HG02623 (cell line): ENCODE results near the gene NACAD.
"Not testable (repeated sequence)": the region's sequence is repeated elsewhere in the genome, so short reads cannot be mapped to it uniquely, and the experiment has no call there.

Source experiments
- ATAC-seq: cut with Tn5 transposase; IDR thresholded peaks from one replicate; pipeline ENCODE4 v1.9.1; 2021; ENCODE audit warnings: moderate library complexity; ENCODE audit not compliant: unreplicated experiment

Gene NACAD

DNA sequence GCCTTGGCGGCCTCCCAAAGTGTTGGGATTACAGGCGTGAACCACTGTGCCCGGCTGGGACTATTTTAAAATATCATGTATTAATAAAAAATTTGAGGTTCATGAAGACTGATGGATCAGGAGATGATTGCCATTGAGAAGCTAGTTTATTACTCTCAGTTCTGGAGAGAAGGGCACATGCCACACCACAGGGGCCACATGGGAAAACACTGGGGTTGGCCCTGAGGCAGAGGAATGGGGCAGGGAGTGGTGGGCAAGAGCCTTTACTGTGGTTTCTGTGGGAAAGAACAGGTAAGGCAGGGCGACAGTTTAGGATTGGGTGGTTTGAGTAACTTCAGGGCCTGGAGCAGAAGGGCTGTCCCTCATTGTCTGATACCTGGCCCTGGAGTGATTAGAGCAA lies 29.5 kb upstream of the NACAD start:
- ATAC-seq = no peak

DNA sequence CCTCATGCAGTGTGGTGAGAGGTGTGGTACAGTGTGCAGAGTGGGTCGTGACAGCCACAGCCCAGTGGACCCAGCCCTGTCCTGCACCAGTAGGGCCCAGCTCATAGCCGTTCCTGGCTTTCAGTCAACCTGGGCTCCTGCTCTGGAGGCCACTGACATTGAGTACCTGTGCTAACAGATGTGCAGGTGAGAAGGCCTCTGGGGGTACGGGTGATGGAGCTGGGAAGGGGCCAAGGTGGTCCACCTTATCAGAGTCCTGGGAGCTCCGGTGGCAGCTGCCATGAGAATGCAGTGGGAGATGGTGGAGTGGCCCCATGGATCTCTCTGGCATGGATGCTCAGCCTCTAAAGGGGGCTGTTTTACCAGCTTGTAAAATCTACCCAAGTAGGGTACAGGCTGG lies 28.8 kb upstream of the NACAD start:
- ATAC-seq = no peak

DNA sequence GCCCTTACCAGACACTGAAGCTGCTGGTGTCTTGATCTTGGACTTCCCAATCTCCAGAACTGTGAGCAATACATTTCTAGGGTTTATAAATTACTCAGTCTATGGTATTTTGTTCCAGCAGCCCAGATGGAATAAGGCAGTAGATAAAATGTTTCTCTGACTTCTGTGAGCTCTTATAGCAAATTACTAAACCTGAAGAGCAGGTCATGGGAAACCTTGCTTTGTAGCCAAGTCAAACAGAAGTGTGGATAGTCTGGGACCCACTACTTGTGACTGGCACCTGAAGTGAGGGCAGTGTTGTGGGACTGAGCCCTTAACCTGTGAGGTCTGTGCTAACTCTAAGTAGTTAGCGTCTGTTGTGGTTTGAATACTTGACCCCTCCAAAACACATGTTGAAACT lies 27.3 kb upstream of the NACAD start:
- no peak for ATAC-seq

DNA sequence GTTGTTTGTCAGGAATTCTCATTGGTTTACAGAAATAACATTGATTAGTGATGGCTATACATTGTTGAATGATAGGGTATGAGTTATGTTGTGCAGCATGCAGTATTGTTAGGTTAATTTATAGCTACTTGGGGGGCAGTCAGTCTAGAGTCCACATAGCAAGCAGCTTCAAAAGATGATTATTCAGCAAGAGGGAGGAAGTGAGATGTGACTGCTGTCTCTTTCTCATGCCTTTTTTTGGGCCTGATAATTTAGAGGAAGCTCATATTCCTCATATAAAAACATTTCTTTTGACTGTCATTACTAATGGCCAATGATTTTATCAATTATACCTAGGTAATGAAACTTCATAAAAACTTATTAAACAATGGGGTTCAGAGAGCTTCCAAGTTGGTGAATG lies 26.2 kb upstream of the NACAD start:
- no peak for ATAC-seq

DNA sequence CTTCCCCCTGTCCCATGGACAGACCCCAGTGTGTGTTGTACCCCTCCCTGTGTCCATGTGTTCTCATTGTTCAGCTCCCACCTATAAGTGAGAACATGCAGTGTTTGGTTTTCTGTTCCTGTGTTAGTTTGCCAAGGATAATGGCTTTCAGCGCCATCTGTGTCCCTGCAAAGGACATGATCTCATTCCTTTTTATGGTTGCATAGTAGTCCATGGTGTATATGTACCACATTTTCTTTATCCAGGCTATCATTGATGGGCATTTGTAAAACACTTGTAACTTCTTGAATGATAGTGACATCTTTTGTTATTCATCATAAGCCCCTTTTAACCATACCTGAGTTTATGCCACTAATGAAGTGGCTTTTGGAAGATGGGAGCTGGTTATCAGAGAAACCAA lies 25.5 kb upstream of the NACAD start:
- not testable (repeated sequence) for ATAC-seq

DNA sequence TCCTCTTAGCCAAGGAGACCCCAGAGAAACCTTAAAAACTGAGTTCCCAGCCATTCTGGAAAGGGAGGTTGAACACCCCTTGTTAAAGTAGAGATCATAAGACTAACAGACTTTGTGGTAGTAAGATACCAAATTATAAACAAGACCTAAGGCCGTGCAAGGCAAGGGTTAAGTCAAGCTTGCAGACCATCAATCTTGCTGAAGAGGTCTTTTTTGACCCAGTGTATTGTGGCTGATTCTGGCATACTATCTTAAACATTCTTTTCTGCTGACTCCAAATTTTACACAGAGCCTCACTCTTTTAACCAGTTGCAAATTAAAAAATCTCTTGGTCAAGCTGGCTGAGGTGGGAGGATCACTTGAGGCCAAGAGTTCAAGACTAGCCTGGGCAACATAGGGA lies 23.9 kb upstream of the NACAD start:
- ATAC-seq = no peak

DNA sequence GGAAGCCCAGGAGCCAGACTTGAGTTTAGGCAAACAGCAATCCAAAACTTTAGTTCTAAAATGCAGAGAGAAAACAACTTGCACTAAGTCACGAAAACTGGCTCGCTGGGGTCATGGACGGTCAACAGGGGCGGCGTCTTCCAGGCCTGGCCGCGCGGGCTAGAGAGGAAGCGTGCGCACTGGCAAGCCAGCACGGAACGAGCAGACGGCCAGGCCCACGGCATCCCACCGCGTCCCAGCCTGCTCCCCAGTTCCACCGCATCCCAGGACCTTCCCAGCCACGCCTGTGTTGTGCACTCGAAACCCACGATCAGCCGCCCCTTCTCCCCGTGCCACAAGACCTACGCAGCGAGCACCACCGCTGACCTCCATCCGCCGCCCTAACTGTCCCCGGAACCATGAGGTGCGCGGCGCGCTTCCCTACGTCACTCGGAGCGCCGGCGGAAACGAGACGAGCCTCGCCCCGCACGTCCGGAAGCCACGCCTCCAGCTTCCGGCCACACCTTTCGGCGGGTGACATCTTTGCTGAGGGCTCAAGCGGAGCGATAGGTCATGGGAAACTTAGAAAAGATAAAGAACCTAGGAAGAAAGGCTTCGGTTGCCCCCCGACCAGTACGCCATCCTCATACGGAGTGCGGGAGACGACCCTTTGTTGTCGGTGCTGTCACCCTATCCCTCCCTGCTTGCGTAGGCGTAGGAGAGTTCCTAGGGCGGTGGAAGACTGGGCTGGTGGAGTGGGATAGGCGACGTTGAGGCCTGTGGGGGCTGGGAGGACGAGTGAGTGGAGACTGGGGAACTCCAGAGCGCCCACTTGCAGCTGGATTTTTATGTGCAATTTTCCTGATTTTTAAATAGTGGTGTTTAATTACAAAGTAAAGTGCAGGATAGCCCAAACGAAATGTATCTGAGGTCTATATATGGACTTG lies 22.8 kb upstream of the NACAD start, which contains the start of gene TBRG4:
Gene TBRG4 (minus strand): TSS at position 400 of the 926 bp plus-strand sequence. CDS start 2,460 bp downstream, outside the sequence.
- ATAC-seq = peak; percentile 95

DNA sequence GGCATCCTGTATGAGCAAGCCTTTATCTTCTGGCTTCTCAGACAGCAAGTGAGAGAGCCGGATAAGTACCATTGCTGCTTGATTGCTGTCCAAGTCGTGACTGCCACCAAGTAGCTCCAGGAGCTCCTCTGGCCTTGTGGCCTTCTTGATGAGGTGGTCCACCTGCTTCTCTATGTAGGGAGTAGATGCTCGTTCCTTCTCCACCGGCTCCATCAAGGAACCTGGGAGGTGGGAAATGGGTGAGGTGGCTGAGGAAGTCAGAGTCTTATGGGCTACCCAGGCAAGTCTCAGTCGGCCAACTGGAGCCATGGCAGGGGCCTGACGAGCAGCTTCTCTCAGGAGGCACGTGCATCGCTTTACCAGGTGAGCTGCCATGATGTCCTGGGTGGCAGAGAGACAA lies 20.1 kb upstream of the NACAD start:
- no peak for ATAC-seq

DNA sequence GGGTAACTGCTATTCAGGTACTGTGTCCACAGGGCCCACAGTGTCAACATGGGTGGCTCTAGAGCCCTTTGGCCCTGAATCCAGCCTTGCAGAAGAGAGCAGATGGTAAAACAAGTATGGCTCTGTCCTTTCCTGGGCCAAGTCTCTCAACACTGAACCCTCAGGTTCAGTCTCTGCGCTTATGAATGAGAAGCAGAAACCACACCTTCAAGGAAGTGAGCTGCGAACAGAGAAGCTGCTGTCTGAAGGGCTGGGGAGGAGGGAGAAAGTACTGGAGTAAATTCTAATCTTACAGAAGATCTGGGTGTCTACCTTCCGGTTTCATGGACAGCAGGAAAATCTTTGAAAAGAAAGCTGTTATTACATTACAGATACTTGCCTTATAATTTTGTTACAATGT lies 18.6 kb upstream of the NACAD start:
- no peak for ATAC-seq

DNA sequence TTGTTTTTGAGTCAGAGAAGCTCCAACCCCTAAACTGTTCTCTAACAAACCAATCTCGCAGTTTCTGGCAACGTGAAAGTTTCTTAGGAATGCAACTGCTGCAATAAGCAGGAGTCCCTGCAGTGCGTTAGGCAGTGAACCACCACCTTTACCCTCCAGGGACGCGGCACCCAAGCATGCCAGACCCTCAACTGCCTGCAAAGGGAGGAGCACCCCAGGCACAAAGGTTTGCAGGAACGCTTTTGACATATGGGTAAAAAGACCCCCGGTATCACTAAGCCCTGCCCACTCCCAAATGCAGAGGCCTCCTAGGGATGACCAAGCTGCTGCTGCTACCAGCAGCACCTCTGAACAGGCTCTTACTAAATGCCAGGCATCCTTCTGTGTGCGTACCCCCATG lies 18.1 kb upstream of the NACAD start:
- ATAC-seq = no peak

DNA sequence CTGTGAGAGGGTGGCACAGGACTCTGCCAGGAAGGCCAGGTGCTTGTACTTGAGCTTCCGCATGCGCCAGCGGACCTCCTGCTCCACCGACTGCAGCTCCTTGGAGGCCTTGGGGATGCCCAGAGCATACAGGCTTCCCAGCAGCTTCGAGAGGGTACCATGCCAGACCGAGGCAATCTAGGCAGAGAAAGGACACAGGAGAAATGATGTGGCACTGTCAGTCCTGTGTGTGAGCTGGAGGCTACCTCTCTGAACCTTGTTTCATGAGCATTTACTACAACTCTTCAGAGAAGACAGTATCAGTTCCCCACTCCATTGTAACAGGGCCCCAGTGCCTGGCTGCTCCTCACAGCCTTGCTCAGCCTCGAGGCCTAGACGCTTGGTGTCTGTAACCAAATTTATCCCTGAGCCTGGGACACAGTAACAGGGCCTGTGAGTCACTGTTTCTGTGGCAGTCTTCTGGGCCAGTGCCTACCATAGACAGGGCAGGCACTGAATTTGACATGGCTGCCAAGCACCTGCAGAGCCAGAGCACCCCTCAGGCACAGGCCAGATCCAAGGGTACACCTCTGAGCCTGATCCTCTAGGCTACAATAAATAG lies 16.9 kb upstream of the NACAD start:
- no peak for ATAC-seq

DNA sequence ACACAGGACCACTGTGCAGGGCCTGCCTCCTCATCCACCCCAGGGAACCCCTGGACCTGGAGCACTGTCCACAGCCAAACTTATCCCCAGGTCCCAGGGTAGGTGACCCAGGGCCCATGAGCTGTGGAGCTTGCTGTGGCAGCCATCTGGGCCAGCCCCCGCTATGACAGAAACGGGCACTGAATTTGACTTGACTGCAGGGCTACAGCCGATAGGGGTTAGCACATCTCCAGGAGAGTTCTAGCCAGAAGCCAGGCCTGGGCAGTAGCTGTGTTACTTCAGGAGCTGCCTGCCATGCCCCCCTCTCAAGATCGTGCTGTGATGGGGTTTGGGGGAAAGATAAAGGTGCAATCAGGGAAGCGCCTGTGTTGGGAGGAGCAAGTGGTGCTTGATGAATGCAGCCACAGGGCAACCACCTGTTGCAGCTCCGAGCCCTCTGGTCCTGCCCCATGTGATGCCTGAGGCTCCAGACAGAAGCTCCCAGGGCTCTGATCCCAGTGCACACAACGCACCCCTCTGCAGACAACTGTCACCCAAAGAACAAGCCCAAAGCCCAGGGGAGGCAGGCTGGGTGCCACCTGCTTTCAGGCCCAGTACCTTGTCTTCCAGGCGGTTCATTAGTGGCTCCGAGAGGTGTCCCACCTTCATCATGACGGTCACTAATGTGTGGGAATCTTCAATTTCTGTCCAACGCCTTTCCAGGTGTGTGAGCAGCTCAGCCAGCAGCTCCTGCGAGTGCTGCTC lies 16.2 kb upstream of the NACAD start:
- ATAC-seq = no peak

DNA sequence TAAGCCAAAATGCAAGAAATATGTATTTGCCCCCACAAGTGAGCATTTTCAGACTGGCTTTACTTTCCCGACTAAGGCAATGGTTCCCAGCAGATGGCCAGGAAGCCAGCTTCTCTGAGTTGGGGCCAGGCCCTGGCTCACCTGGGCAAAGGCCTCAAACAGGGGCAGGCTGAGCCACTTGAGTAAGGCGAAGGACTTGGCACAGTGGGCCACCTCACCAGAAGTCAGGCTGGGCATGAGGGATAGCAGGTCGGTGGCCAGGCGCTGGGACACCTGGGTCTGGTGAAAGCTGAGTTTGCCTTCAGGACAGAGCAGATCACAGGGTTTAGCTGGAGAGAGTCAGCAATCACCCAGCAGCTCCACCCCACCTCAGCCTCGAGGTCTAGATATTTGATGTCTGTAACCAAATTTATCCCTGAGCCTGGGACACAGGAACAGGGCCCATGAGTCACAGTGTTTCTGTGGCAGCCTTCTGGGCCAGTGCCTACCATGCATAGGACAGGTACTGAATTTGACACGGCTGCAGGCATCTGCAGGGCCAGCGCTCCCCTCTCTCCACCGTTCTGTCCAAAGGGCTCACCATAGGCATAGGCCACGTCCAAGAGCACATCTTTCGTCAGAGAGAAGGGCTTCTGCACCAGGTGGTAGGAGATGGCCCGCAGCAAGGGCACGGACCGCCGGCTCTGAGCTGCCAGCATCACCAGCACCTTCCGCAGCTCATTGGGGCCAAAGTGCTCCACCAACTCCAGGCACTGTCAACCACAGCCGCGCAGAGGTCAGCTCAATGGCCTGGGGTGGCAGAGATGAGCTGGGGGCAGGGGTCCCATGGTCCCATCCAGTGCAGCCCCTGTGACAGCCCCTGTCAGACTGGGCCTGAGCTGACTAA lies 15.4 kb upstream of the NACAD start:
- no peak for ATAC-seq

DNA sequence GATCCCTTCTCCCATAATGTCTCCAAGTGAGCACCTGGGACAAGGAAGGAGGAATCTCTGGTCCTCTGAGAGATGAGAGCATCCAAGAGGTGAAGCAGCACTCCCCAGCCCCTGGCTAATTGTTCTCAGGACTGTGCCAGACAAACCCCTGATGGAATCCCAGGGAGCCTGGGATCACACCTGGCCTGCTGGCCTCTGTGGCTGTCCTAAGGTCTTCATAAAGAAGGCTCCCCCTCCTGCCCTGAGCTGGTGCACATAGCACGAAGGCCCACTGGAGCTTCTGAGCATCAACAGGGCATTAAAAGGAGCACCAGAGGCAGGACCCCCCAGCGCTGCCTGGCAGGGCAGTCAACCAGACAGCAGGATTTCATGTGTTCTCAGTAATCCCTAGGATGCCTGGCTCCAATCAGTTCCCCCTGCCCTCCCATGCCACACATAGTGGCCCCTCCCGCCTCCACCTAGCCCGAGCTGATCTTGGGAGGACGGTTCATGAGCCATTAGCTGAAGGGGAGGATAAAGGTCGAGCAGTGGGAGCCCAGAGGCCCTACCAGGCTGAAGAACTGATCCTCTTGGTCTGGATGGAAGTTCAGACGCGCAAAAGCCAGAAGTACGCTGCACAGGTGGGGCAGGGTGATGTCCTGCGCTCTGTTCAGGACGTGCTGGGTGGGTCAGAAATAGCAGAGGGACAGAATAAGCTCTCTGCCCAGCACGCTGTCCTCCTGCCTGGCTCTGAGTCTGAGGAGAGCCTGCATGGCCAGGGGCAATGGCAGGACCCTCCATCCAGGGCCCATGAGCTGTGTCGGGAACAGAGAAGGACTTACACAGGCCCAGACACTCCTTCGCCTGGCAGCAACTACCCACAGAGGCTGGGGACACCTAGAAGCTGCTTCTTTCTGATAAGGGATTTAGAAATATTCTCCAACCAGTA lies 14.3 kb upstream of the NACAD start:
- ATAC-seq = no peak

DNA sequence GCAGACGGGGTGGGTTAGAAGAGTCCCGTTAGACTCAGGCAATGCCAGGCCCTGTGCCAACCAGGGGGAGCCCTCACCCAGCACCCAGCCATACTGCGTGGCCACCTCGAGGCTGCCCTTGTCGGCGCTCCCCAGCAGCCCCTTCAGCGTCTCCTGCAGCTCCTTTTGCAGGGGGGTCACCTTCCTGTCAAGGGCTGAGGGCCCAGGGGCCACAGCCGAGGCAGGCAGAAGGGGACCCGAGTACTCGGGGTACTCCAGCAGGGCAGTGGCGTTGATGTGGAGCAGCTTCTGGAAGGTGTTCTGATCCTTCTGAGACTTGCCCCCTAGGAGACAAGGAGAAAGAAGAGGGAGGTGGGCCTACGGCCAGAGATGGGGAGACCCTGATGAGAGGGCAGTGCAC lies 13.0 kb upstream of the NACAD start:
- ATAC-seq = no peak

DNA sequence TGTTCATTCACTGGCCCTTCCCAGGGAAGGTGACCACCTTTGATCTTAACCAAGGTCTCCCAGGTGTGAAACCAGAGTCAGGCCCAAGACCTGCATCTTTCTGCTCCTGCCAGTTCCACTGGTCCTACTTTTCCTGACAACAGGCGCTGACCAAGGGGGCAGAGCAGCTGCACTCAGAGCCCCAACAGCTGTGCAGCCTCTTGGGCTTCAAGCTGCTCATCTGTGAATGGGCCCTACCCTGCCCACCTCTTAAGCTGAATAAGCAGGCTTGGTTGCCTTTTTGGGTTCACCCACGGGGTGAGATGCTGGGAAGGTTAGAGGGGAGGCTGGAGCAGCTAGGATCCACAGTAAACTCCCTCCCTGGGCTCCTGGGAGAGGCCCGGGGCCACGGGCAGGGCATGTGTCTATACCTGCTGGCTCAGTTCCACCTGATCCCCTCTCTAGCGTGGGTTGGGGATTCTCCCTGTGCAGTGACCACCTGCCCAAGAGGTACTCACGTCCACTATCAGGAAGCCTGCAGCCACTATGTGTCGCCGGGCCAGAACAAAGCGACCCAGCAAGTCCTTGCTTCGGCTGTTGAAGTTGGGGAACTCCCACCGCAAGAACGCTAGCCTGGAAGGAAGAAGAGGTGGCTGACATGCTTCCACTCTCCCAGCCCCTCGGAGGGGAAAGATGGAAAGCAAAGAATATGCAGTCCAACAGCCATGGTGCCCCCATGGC lies 12.2 kb upstream of the NACAD start:
- ATAC-seq = no peak

DNA sequence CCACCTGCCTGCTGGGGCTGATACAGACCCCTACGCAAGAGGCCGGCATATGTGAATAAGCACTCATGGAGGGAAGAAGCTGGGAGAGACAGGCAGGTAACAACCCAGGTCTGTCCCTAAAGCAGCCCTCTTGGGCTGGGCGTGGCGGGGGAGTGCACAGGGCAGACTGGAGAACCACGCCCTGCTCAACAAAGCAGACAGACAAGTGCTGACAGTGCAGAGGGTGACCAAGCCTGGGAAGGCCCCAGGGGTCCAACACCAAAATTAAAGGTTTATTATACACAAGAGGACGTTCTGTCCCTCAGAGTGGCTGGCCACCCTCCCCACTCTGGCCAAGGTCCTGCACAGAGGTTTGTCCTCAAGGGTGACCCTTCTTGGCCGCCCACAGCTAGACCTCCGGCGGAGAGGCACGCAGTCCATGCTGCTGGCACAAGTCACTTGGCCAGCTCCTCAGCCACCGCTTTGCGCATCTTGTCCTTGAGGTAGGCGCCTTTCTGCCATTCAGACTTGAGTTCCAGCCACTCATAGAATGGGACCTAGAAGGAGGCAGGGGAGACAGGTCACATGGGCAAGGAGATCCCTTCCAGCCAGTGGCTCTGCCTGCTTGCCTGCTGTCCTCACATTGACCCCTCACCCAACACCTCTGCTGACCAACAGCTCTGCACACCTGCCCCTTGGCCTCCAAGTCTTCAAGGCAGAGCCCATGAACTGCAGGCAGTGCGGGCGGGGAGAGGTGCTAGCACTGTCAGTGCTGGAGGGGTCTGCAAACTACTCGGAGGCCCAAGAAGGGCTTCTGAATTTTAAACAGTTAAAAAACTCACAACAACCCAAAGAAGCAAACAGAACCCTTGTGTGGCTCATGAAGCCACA lies 11.4 kb upstream of the NACAD start:
- no peak for ATAC-seq
